Lower leg skin (tissue), 4 donors: ENCODE measurements around the gene FCGBP. TPM values are rescaled to one million over a fixed set of nuclear protein-coding genes. Genes with fewer than 3 reads are reported as not detected.
"Not testable (repeated sequence)": the region's sequence is repeated elsewhere in the genome, so short reads cannot be mapped to it uniquely, and the experiment has no call there.

Experiments used
- DNase-seq, 2 donors: peaks; one replicate each; pipeline ENCODE4 v3.0.0-alpha.2; 2019; ENCODE audit warnings: low spot score in 2 of 2
- H3K4me3 ChIP-seq: fragments of 200-600 bp; sonication (generic); 2 replicates; pipeline ENCODE4 v1.5.1; 2017; ENCODE audit warnings: mild to moderate bottlenecking, low read depth; ENCODE audit not compliant: poor library complexity, severe bottlenecking
- POLR2A ChIP-seq, 2 donors: fragments of 450-650 bp; IDR thresholded peaks; one replicate each; pipeline ENCODE4 v1.6.1; 2016 to 2017; ENCODE audit warnings: antibody characterized with exemption in 2 of 2, mild to moderate bottlenecking in 1 of 2, moderate library complexity in 1 of 2
- WGBS, 2 donors: methylation state at CpG; one replicate each; pipeline ENCODE4 v1.1.5; 2018; 5-methylcytosine and 5-hydroxymethylcytosine counted together
- intact Hi-C: fragments of 100-400 bp; cut with DNase I; formaldehyde crosslinking; loops from one replicate; pipeline ENCODE4 v1.15.0; 2023; ENCODE audit warnings: low total_unique reads
- total RNA-seq, 4 donors: library from RNA; depleted of rRNA; stranded (reverse); fragments of >200 nt; gene quantifications; one replicate each; pipeline ENCODE4 v1.1.0, GENCODE V29; 2016
- TF ChIP-seq, protein P1 (sequence below), 3 donors: fragments of 450-650 bp; IDR thresholded peaks; one replicate each; pipeline ENCODE4 v1.5.1; 2016; ENCODE audit warnings: antibody characterized with exemption in 3 of 3, mild to moderate bottlenecking in 3 of 3, moderate library complexity in 2 of 3

FCGBP gene
- total RNA-seq, 4 donors from 2014 or later, result 155 to 286 (median 194) TPM

DNA sequence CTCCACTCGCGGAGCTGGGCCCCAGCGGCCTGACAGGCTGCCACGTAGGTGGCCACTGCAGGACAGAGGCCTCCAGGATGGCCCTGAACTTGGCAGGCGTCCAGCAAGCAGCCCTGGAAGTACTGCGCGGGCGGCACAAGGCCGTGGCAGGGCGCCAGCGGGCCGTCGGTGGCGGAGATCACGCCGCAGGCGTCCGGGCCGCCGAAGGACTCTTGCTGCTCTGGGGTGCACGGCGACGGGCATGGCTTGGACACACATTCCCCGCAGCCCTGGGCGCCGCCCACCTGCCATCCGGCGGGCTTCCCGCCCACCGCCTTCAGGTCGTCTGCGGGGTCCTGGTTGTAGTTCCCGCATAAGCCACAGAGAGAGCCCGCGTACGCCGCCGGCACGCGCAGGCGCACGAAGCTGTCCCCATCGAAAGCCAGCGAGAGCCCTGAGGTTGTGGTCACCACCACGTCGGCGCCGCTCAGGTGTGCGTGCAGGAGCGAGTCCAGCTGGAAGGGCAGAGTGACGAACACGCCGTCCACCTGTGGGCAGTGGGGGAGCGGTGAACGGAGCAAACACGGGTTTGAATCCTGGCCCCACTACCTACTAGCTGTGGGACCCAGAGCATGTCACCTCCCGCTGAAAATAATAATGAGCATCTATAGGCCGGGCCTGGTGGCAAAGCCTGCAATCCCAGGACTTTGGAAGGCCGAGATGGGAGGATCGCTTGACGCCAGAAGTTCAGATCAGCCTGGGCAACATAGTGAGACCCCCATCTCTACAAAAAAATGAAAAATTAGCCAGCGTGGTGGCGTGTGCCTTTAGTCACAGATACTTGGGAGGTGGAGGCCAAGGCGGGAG lies 42.6 kb downstream of the FCGBP start:
- peak in 1 of 2 donors; percentile 87 for DNase-seq
- WGBS, 2 donors, result 70 to 80% methylated on average over 48 to 64 of the region's 64 CpGs
- intact Hi-C loops, H3K4me3 ChIP-seq: not testable (repeated sequence)

DNA sequence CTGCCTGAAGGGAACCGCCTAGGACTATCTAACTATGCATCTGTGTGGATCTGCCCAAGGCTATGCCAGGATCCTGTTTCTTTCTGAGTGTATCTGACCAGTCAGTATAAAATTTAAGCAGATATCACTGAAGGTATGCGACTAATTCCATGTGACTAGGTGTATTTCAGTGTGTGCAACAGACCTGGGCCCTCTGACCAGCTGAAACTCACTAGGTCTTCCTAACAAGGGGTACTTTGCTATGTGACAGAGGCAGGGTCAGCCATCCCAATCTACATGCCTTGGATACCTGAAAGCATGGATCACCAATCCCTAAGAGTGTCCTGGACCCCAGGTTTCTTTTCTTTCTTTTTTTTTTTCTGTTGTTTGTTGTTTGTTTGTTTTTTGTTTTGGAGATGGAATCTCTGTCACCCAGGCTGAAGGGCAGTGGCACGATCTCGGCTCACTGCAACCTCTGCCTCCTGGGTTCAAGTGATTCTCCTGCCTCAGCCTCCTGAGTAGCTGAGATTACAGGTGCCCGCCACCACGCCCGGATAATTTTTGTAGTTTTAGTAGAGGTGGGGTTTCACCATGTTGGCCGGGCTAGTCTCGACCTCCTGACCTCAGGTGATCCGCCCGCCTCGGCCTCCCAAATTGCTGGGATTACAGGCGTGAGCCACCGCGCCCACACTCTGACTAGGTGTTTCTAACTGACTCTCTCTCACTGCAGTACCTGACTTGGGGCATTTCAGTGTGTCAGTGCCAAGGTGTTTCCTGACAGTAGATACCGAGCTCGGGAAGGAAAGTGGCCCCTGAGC lies 43.5 kb downstream of the FCGBP start:
- no peak overlapping the region for H3K4me3 ChIP-seq
- peak in 1 of 2 donors; percentile 79 for DNase-seq
- 80 to 83% methylated on average over 17 of the region's 17 CpGs for WGBS, 2 donors
- intact Hi-C loops, result no loop called here
- no peak for TF ChIP-seq POLR2A (IDR thresholded peaks at IDR 0.05)
- TF ChIP-seq, protein P1, sequence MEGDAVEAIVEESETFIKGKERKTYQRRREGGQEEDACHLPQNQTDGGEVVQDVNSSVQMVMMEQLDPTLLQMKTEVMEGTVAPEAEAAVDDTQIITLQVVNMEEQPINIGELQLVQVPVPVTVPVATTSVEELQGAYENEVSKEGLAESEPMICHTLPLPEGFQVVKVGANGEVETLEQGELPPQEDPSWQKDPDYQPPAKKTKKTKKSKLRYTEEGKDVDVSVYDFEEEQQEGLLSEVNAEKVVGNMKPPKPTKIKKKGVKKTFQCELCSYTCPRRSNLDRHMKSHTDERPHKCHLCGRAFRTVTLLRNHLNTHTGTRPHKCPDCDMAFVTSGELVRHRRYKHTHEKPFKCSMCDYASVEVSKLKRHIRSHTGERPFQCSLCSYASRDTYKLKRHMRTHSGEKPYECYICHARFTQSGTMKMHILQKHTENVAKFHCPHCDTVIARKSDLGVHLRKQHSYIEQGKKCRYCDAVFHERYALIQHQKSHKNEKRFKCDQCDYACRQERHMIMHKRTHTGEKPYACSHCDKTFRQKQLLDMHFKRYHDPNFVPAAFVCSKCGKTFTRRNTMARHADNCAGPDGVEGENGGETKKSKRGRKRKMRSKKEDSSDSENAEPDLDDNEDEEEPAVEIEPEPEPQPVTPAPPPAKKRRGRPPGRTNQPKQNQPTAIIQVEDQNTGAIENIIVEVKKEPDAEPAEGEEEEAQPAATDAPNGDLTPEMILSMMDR (IDR thresholded peaks at IDR 0.05), result no peak

DNA sequence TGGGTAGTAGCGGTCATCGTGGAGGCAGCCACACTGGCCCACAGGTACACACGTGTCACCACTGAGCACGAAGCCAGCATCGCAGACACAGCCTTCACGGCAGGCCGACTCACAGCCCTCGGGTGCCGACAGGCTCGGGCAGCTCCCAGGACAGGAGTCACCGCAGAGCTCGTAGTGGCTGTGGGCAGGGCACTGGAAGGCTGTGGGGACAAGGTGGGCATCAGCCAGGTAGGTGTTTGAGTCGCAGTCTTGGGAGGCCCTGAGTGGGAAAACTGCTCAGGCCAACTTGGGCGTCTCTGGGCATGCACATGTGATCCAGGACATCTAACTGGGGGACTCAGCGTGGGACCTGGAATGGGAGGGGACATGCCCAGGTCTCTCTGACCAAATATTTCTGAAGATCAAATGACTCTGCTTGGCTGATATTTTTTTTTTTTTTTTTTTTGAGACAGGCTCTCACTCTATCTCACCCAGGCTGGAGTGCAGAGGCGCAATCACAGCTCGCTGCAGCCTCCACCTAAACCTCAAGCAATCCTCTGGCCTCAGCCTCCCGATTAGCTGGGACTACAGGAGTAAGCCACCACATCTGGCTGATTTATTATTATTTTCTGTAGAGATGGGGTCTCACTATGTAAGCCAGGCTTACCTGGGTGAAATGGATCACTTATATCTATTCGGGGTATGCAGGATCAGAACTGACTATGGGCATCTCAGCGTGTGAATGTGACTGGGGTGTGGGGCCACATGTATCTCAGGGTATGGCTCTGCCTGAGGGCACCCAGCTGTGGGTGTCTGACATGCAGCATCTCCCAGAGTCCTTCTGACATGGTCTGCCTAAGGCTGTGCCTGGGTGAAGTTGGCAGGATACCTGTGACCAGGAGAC lies 44.3 kb downstream of the FCGBP start:
- intact Hi-C loops, H3K4me3 ChIP-seq: not testable (repeated sequence)
- peak in 1 of 2 donors; percentile 86 for DNase-seq
- 83 to 85% methylated on average over 17 to 20 of the region's 20 CpGs for WGBS, 2 donors

DNA sequence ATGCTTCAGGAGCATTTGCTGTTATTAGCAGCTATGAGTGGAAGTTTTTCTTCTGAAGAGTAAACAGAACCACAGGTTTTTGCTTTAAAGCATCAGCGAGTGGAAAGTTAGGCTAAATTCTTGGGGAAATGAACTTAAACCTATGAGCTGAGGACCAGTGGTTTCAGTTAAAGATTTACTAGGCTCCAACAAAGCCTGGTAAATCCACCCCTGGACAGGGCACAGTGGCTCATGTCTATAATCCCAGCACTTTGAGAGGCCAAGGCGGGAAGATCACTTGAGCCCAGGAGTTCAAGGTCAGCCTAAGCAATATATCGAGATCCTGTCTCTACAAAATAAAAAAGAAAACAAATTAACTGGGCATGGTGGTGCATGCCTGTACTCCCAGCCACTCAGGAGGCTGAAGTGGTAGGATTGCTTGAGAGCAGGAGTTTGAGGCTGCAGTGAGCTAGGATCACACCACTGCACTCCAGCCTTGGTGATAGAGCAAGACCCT lies 46.9 kb downstream of the FCGBP start:
- DNase-seq, H3K4me3 ChIP-seq, intact Hi-C loops: not testable (repeated sequence)
- WGBS, 2 donors, result 60 to 72% methylated on average over 2 of the region's 3 CpGs

DNA sequence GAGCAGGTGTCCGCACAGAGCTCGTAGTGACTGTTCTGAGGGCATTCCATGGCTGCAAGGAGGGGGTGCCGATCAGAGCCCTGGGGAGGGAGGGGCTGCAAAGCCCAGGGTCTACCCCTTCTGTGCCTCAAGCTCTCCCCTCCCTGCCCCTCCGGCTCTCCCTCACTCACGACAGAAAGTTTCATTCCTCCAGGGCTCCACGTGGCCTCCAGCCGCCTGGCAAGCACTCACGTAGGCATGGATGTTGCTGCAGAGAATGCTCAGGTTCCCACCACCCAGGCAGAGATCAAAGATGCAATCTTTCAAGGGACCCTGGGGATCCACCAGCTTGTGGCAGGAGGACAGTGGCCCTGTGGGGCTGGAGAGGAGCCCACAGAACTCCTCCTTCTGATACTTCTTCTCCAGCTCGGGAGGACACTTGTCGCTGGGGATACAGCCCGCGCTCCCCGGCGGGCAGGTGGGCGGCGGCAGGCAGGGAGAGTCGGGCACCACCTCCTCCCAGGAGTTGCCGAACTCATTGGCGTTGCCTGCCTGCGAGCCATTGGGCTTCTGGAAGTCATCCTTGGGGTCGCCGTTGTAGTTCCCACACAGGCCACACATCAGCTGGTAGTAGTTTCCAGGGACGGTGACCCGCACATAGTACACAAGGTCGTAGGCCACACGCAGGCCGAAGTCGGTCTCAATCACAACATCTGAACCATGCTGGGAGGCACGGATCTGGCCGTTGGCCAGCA lies 48.4 kb downstream of the FCGBP start:
- intact Hi-C loops, H3K4me3 ChIP-seq: not testable (repeated sequence)
- 83 to 89% methylated on average over 15 of the region's 30 CpGs for WGBS, 2 donors
- DNase-seq, result peak in 1 of 2 donors; percentile 82

DNA sequence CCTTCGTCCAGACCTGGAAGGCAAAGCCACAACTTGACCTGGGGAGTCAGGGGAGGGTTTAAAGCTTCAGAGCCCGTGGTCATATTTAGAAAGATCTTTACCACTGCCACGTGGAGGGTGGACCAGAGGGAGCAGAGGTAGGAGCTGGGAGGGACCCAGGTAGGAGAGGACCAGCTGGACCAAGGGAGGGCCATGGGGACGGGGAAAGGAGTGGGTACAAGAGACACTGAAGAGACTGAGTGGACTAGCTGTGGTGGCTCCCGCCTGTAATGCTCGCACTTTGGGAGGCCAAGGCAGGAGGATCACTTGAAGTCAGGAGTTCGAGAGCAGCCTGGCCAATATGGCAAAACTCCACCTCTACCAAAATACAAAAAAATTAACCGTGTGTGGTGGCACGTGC lies 49.7 kb downstream of the FCGBP start:
- 73 to 80% methylated on average over 5 to 6 of the region's 9 CpGs for WGBS, 2 donors
- H3K4me3 ChIP-seq, intact Hi-C loops: not testable (repeated sequence)
- DNase-seq, result peak in 1 of 2 donors; percentile 82

Other genes with a start within 250 kb of the FCGBP start
- gene LGALS14, start 230.2 kb downstream of the FCGBP start, total RNA-seq, result not detected
- not detected for gene CLC, start 196.6 kb downstream of the FCGBP start, total RNA-seq
- gene LEUTX, start 155.8 kb downstream of the FCGBP start, total RNA-seq, result not detected
- 10 to 100 TPM; 14.8 to 29.0 (median 19.7) TPM for gene DYRK1B, start 100.5 kb downstream of the FCGBP start, total RNA-seq
- 100 to 1,000 TPM; 167 to 224 (median 174) TPM for gene FBL, start 88.3 kb downstream of the FCGBP start, total RNA-seq
- gene PSMC4, start 36.5 kb upstream of the FCGBP start, total RNA-seq, result 10 to 100 TPM; 78.0 to 92.5 (median 87.7) TPM
- gene ZNF546, start 62.4 kb upstream of the FCGBP start, total RNA-seq, result 1 to 10 TPM in 2 of 4 donors, under 1 TPM in 2; 0.30 to 4.8 (median 1.4) TPM
- gene ZNF780B, start 121.6 kb upstream of the FCGBP start, total RNA-seq, result 1 to 10 TPM; 1.8 to 6.8 (median 4.1) TPM
- 10 to 100 TPM in 2 of 4 donors, 1 to 10 TPM in 2; 5.7 to 14.7 (median 8.7) TPM for gene ZNF780A, start 156.3 kb upstream of the FCGBP start, total RNA-seq